GM12878 (cell line): ENCODE data around the gene USP9X. TPM values are rescaled to one million over a fixed set of nuclear protein-coding genes. Genes with fewer than 3 reads are reported as not detected.

Source experiments
- BCLAF1 ChIP-seq: fragments of 450-650 bp; IDR thresholded peaks from 2 replicates; pipeline ENCODE4 v1.6.1; 2017; ENCODE audit warnings: antibody characterized with exemption, mild to moderate bottlenecking, moderate library complexity
- BHLHE40 ChIP-seq, 2 experiments: fragments of 450-650 bp in 1 of 2; IDR thresholded peaks; 2 replicates each; pipeline ENCODE4 v1.6.1; 2011 to 2017; ENCODE audit warnings: low read depth in 2 of 2, borderline replicate concordance in 1 of 2, improper control_type of control experiment in 1 of 2, low read length in 1 of 2, mild to moderate bottlenecking in 1 of 2
- CHD1 ChIP-seq: IDR thresholded peaks from 2 replicates; pipeline ENCODE4 v1.6.1; 2012; ENCODE audit warnings: low read depth, low read length, improper control_type of control experiment
- CHD2 ChIP-seq: IDR thresholded peaks from 2 replicates; pipeline ENCODE4 v1.6.1; 2011; ENCODE audit warnings: low read depth, low read length, improper control_type of control experiment, borderline replicate concordance
- GABPA ChIP-seq: IDR thresholded peaks from 2 replicates; pipeline ENCODE4 v1.6.1; 2014; ENCODE audit warnings: antibody characterized with exemption, low read depth, mild to moderate bottlenecking, inconsistent platforms
- HCFC1 ChIP-seq: fragments of 150-350 bp; IDR thresholded peaks from 2 replicates; pipeline ENCODE4 v1.6.1; 2014; ENCODE audit warnings: low read length
- KDM1A ChIP-seq: fragments of 200-600 bp; sonication (generic); IDR thresholded peaks from 2 replicates; pipeline ENCODE4 v1.6.1; 2016; ENCODE audit warnings: borderline replicate concordance
- MAX ChIP-seq: IDR thresholded peaks from 2 replicates; pipeline ENCODE4 v1.6.1; 2012; ENCODE audit warnings: low read depth, low read length, improper control_type of control experiment
- MXI1 ChIP-seq: fragments of 150-350 bp; IDR thresholded peaks from 2 replicates; pipeline ENCODE4 v1.6.1; 2011; ENCODE audit warnings: low read depth, mild to moderate bottlenecking, inconsistent platforms, low read length, improper control_type of control experiment
- MYB ChIP-seq: fragments of 150-350 bp; IDR thresholded peaks from 2 replicates; pipeline ENCODE4 v1.6.1; 2014; ENCODE audit warnings: mild to moderate bottlenecking, low read depth, low read length, borderline replicate concordance
- NFYA ChIP-seq: IDR thresholded peaks from 2 replicates; pipeline ENCODE4 v1.6.1; 2011; ENCODE audit warnings: low read depth, mild to moderate bottlenecking, low read length, improper control_type of control experiment, borderline replicate concordance
- NR2C1 ChIP-seq: fragments of 450-650 bp; IDR thresholded peaks from 2 replicates; pipeline ENCODE4 v1.6.1; 2017; ENCODE audit warnings: antibody characterized with exemption, mild to moderate bottlenecking, moderate library complexity
- PML ChIP-seq: IDR thresholded peaks from 2 replicates; pipeline ENCODE4 v1.6.1; 2012; ENCODE audit warnings: low read length, inconsistent platforms
- RB1 ChIP-seq: fragments of 450-650 bp; formaldehyde crosslinking; IDR thresholded peaks from 2 replicates; pipeline ENCODE4 v1.6.1; 2017; ENCODE audit warnings: mild to moderate bottlenecking, borderline replicate concordance
- REST ChIP-seq: IDR thresholded peaks from 2 replicates; pipeline ENCODE4 v1.6.1; 2012; ENCODE audit warnings: mild to moderate bottlenecking, low read depth, low read length
- SMARCA5 ChIP-seq: fragments of 450-650 bp; IDR thresholded peaks from 2 replicates; pipeline ENCODE4 v1.6.1; 2017; ENCODE audit warnings: mild to moderate bottlenecking
- SREBF2 ChIP-seq: IDR thresholded peaks from 2 replicates; pipeline ENCODE4 v1.6.1; 2012; ENCODE audit warnings: mild to moderate bottlenecking, low read length
- SUPT20H ChIP-seq: IDR thresholded peaks from 2 replicates; pipeline ENCODE4 v1.6.1; 2011; ENCODE audit warnings: low read depth, mild to moderate bottlenecking, low read length, moderate library complexity, borderline replicate concordance; ENCODE audit not compliant: control insufficient read depth
- TCF7 ChIP-seq: IDR thresholded peaks from 2 replicates; pipeline ENCODE4 v1.6.1; 2014; ENCODE audit warnings: antibody characterized with exemption, borderline replicate concordance
- ZBTB4 ChIP-seq: fragments of 450-650 bp; formaldehyde crosslinking; IDR thresholded peaks from 2 replicates; pipeline ENCODE4 v1.4.0; 2022; ENCODE audit warnings: mild to moderate bottlenecking, moderate library complexity
- polyA plus RNA-seq, 11 experiments: library from polyadenylated mRNA; depleted of rRNA in 4 of 11; unstranded in 6 of 11; stranded (reverse) in 5 of 11; fragments of >200 nt; fragmentation: Nextera tagmentation in 4 of 11; fragmentation: Illumina TruSeq in 1 of 11; extraction: Ambion mirVana in 4 of 11; extraction: Trizol in 1 of 11; gene quantifications; 1 replicate in 1 of 11; 2 replicates in 10 of 11; pipeline versions ENCODE4 v1.2.1 to v1.2.3, GENCODE V29; 2011 to 2016; ENCODE audit warnings: inconsistent platforms in 2 of 11, missing spikeins in 2 of 11, low read depth in 1 of 11
- total RNA-seq, 4 experiments: library from RNA; depleted of rRNA in 3 of 4; stranded (reverse); fragments of >200 nt in 3 of 4; fragmentation: Illumina TruSeq in 1 of 4; extraction: Trizol in 1 of 4; gene quantifications; 2 replicates each; pipeline versions ENCODE4 v1.2.1 to v1.2.3, GENCODE V29; 2013 to 2021

Gene USP9X
- total and polyA plus RNA-seq, 10 of the 15 experiments (the other 5 are each of a cell fraction or from before 2014, with no cell fraction given), result 9.3 to 61.6 (median 31.7) TPM

- TF ChIP-seq KDM1A (no peak), BHLHE40 (IDR thresholded peaks at IDR 0.05; ENCODE audit: borderline replicate concordance in 1 of 2, low read depth in 2 of 2, low read length in 1 of 2) (peak; percentile 98 to 100), SMARCA5 (no peak), MXI1 (peak; percentile 78), PML (no peak; the same call in 1 of the 2 replicates), SUPT20H (no peak), BCLAF1 (no peak), CHD2 (peak; percentile 92), RB1 (peak; percentile 69; the same call in 1 of the 2 replicates), REST (no peak), MAX (peak; percentile 87), GABPA (peak; percentile 30; the same call in 1 of the 2 replicates), NFYA (no peak), MYB (no peak), NR2C1 (peak; percentile 62), ZBTB4 (CRISPR knock-in tag) (peak; percentile 92), SREBF2 (no peak), TCF7 (no peak), CHD1 (no peak), HCFC1 (peak; percentile 55)
Observed at GRCh38 chrX:41084044-41084892, 977 bp upstream of the USP9X start (continued).
